Lower leg skin (tissue), 4 donors: ENCODE measurements around the gene TPBGL. TPM values are rescaled to one million over a fixed set of nuclear protein-coding genes. Genes with fewer than 3 reads are reported as not detected.
A peak's percentile ranks its signal among the peaks of the same experiment; 100 is the strongest.

Experiments
- DNase-seq, 2 donors: peaks; one replicate each; pipeline ENCODE4 v3.0.0-alpha.2; 2019; ENCODE audit warnings: low spot score in 2 of 2
- H3K4me3 ChIP-seq: fragments of 200-600 bp; sonication (generic); 2 replicates; pipeline ENCODE4 v1.5.1; 2017; ENCODE audit warnings: mild to moderate bottlenecking, low read depth; ENCODE audit not compliant: poor library complexity, severe bottlenecking
- CTCF ChIP-seq, 3 donors: fragments of 450-650 bp; IDR thresholded peaks; one replicate each; pipeline ENCODE4 v1.5.1; 2016; ENCODE audit warnings: antibody characterized with exemption in 3 of 3, mild to moderate bottlenecking in 3 of 3, moderate library complexity in 2 of 3
- POLR2A ChIP-seq, 2 donors: fragments of 450-650 bp; IDR thresholded peaks; one replicate each; pipeline ENCODE4 v1.6.1; 2016 to 2017; ENCODE audit warnings: antibody characterized with exemption in 2 of 2, mild to moderate bottlenecking in 1 of 2, moderate library complexity in 1 of 2
- whole genome bisulfite sequencing, 2 donors: methylation state at CpG; one replicate each; pipeline ENCODE4 v1.1.5; 2018; 5-methylcytosine and 5-hydroxymethylcytosine counted together
- intact Hi-C: fragments of 100-400 bp; cut with DNase I; formaldehyde crosslinking; loops from one replicate; pipeline ENCODE4 v1.15.0; 2023; ENCODE audit warnings: low total_unique reads
- total RNA-seq, 4 donors: library from RNA; depleted of rRNA; stranded (reverse); fragments of >200 nt; gene quantifications; one replicate each; pipeline ENCODE4 v1.1.0, GENCODE V29; 2016

TPBGL gene
- total RNA-seq, 4 donors from 2014 or later: 0.13 to 0.84 TPM; not detected in 2

- peak in 1 of 2 donors; percentile 70 for DNase-seq
- TF ChIP-seq CTCF (IDR thresholded peaks at IDR 0.05): no peak
- no peak for TF ChIP-seq POLR2A (IDR thresholded peaks at IDR 0.05)
- no peak overlapping the region for H3K4me3 ChIP-seq
- 84 to 93% methylated on average over 10 of the region's 10 CpGs for WGBS, 2 donors
- intact Hi-C loops: loop anchor here (5.0 kb wide), 1 partner anchor 62 kb away; no protein-coding TSS in a partner anchor
Measured at GRCh38 chr11:75204012-75204674, 36.4 kb upstream of the TPBGL start.

GRCh38 chr11:75204685-75205563, 35.6 kb upstream of the TPBGL start:
- DNase-seq: peak; percentile 74 to 96
- WGBS, 2 donors: 26 to 27% methylated on average over 8 to 9 of the region's 9 CpGs
- H3K4me3 ChIP-seq: no peak overlapping the region
- TF ChIP-seq CTCF (IDR thresholded peaks at IDR 0.05) (peak in 1 of 3 donors; percentile 72), POLR2A (IDR thresholded peaks at IDR 0.05) (no peak)
- intact Hi-C loops: loop anchor here (5.0 kb wide), 1 partner anchor 63 kb away; no protein-coding TSS in a partner anchor

- WGBS, 2 donors: 79 to 87% methylated on average over 5 of the region's 5 CpGs
- intact Hi-C loops: no loop called here
- TF ChIP-seq POLR2A (IDR thresholded peaks at IDR 0.05) (no peak), CTCF (IDR thresholded peaks at IDR 0.05) (no peak)
- DNase-seq: no peak
- no peak overlapping the region for H3K4me3 ChIP-seq
Measured at GRCh38 chr11:75205564-75206020, 35.0 kb upstream of the TPBGL start.

GRCh38 chr11:75208446-75208845, 32.1 kb upstream of the TPBGL start:
- 36 to 59% methylated on average over 2 of the region's 2 CpGs for WGBS, 2 donors
- H3K4me3 ChIP-seq: no peak overlapping the region
- TF ChIP-seq CTCF (IDR thresholded peaks at IDR 0.05) (no peak), POLR2A (IDR thresholded peaks at IDR 0.05) (no peak)
- intact Hi-C loops: no loop called here
- DNase-seq: no peak

- 81 to 85% methylated on average over 5 of the region's 5 CpGs for WGBS, 2 donors
- intact Hi-C loops: no loop called here
- no peak for TF ChIP-seq CTCF (IDR thresholded peaks at IDR 0.05)
- no peak for TF ChIP-seq POLR2A (IDR thresholded peaks at IDR 0.05)
- no peak overlapping the region for H3K4me3 ChIP-seq
- no peak for DNase-seq
Measured at GRCh38 chr11:75212411-75212810, 28.2 kb upstream of the TPBGL start.
